Astrocyte of the cerebellum (primary cell): ENCODE data around the gene IQSEC1.

Experiments used
- DNase-seq: peaks from one replicate; pipeline ENCODE4 v3.0.0-alpha.2; 2011; ENCODE audit warnings: low read depth
- H3K4me3 ChIP-seq: 2 replicates; pipeline ENCODE4 v1.5.1; 2011; ENCODE audit warnings: mild to moderate bottlenecking, low read depth, low read length, moderate library complexity
- in situ Hi-C: cut with HindIII; loops from 2 replicates; pipeline ENCODE4 v1.10.0; 2017; ENCODE audit warnings: low sequenced_read_pairs
- TF ChIP-seq, protein P1 (sequence below): IDR thresholded peaks from 2 replicates; pipeline ENCODE4 v1.5.1; 2012; ENCODE audit warnings: low read length, low read depth, moderate library complexity, mild to moderate bottlenecking; ENCODE audit errors: missing control alignments

Gene IQSEC1

DNA sequence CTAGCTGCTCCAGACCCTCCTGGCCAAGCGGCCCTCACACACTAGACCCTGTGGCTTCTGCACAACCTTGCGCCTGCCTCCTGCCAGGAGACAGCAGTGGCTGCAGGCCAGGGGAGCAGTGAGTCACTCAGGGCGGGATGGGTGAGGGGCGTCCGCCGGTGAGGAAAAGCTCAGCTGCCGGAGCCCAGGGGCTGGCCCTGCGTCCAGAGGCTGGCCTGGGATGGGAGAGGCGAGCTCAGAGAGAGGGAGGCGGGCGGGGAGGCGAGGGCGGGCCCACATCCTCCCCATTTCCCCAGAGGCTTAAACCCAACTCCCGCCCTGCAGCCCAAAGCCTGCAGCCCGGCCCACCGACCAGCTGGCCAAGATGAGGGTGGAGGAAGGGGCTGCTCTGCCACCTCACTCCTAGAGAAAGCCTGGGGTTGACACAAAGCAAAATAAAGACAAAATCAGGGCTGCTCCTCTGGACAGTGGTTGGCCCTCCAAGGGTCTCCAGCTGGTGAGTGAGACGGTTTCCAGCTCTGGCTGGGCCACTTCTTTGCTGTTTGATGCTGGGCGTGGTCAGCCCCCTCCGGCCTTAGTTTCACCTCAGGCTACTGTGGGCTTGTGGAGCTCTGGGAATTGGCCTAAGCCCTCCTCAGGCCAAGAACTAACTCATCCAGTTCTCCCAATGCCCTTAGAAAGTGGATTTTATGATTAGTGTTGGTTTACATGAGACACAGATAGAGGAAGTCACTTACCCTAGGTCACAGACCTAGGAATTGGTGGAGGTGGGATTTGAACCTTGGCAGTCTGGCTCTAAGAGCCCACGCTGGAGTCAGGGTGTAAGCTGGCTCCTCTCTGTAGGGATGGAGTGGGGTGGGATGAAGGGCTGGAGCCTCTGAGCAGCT, 50.6 kb downstream of the IQSEC1 start:
- peak; percentile 62 for DNase-seq
- TF ChIP-seq, protein P1, sequence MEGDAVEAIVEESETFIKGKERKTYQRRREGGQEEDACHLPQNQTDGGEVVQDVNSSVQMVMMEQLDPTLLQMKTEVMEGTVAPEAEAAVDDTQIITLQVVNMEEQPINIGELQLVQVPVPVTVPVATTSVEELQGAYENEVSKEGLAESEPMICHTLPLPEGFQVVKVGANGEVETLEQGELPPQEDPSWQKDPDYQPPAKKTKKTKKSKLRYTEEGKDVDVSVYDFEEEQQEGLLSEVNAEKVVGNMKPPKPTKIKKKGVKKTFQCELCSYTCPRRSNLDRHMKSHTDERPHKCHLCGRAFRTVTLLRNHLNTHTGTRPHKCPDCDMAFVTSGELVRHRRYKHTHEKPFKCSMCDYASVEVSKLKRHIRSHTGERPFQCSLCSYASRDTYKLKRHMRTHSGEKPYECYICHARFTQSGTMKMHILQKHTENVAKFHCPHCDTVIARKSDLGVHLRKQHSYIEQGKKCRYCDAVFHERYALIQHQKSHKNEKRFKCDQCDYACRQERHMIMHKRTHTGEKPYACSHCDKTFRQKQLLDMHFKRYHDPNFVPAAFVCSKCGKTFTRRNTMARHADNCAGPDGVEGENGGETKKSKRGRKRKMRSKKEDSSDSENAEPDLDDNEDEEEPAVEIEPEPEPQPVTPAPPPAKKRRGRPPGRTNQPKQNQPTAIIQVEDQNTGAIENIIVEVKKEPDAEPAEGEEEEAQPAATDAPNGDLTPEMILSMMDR: no peak
- peak overlapping the region; percentile 29 for H3K4me3 ChIP-seq
- in situ Hi-C loops: no loop called here

DNA sequence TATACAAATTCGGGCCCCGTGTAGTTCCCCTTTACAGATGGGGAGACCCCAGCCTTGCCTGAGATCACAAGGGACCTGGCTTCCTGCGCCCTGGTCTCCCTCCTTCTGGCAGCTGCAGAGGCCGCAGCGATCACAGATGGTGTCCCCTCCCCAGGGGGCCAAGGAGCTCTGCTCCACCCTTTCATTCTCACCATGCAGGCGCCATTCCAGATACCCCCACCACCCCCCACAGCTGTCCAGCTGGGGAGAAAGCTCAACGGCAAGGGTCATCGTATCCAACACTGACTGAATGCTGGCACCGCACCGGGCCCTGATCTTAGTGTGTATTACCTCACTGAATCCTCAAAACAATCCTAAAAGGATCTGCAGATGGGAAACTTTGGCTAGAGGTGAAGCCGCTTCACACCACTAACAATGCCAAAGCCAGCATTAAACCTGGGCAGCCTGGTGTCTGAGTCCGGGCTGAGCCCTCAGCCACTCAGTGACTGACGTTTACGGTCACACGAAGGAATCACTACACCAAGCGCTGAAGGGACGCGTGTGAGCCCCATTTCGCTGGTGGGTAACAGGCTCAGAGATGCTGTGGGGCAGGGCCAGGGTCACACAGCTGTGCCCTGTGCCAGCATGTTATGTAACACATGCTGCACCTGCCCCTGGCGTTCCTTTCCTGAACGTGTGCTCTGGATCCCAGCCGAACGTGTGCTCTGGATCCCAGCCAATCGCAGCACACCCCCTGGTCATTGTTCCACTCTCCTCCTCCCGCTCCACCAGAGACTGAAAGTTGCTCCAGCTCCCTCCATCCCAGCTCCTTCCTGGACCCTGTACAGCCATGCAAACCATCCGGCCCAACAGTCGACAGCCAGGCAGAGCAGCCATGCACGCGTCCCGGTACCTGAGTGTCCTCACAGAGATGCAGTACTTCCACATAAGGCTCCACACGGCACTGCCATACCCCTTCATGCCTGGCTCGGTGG, 51.8 kb downstream of the IQSEC1 start:
- TF ChIP-seq, protein P1: no peak
- in situ Hi-C loops: no loop called here
- H3K4me3 ChIP-seq: peak overlapping the region; percentile 29
- no peak for DNase-seq

DNA sequence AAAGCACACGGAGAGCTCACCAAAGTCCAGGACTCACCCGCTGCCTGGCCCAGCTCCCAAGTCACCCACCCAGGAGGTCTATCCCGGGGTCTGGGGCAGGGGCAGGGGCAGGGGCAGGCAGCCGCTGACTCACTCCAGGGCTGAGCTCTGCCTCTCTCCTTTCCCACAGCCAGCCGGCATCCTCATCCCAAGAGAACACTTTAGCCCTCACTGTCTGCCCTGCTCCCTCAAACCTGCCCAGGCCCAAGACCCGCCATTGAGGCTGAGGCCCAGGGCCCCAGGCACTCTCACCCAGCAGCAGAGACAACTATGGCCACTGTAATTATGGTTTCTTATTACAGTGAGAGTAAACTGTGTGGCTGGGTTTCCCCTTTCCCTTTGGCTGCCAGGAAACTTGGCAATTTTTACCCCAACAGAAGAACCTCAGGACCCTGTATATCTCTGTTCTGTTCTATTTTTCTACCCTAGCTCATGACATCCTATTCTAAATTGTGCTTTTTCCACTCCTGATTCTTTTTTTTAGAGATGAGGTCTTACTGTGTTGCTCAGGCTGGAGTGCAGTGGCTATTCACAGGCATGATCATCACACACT, 53.0 kb downstream of the IQSEC1 start:
- no peak overlapping the region for H3K4me3 ChIP-seq
- TF ChIP-seq, protein P1: no peak
- no peak for DNase-seq
- in situ Hi-C loops: no loop called here

DNA sequence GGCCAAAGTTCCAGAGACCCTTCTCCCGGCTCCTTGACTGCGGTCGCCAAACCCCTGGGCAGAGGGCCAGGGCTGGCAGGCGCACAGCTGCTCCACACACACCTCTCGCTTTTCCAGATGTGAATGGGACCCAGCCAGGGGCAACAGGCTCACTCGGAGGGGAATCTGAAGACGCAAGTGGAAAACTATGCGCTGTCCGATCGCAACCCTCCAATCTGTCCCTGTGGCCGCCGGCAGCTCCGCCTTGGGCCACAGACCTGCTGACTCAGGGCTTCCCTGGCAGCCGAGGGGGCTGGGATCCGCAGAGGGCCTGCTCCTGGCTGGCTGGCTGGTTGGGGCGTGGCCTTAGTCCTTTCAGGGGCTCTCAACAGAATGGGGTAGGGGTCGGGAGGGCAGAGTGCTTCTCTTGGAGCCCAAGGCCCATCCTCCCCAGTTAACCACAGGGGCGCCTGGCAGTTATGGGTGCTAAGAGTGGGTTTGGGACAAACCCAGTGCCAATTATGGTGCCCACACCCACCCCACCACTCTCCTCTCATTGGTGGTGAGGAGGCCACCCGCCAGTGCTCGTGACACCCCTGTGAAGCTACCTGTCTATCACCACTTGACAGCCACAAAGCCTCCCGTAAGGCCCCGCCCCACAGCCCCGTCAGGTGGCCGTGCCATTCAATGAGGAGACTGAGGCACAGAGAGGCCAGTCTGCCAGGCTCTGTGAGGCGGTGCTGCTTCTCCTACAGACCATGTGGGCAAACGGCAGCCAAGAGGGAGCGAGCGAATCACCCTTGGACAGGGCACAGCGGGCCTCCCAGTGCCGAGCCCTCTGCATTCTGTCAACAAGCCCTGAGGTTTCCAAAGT, 53.8 kb downstream of the IQSEC1 start:
- in situ Hi-C loops: no loop called here
- DNase-seq: peak; percentile 75
- peak overlapping the region; percentile 33 for H3K4me3 ChIP-seq
- TF ChIP-seq, protein P1: no peak

DNA sequence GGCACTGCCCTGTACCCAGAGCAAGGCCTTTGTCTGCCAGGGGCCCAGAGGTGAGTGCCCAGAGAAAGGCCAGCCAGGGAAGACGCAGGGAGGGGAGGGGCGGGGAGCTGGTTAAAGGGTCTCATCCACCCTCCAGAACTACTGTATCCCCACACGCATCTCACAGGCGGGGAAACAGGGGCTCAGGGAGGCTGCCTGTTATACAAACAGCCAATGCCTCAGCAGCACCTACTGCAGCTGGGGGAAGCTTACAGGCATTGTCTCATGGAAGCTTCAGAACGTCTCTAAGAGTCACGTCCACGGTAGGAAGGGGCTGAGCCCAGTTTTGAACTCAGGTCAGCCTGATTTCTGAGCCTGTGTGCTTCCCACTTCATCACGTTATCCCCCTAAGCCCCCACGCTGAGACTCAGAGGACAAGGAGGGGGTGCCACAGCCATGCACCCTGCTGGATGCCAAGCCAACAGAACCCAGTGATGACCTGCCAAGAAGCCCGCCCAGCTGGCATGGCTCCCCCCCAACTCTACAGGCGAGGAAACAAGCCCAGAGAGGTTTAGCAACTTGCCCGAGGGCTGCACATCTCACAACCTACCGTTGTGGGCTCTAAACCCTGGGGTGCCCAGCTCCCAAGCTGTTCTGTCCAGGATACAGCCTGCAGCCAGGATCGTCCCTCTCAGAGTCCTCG, 54.5 kb downstream of the IQSEC1 start:
- no peak for DNase-seq
- TF ChIP-seq, protein P1: no peak
- H3K4me3 ChIP-seq: peak overlapping the region; percentile 33
- in situ Hi-C loops: no loop called here
